Camera-type eye (tissue), 1 donor: ENCODE data around the gene PEX14. TPM values are rescaled to one million over a fixed set of nuclear protein-coding genes. Genes with fewer than 3 reads are reported as not detected.

Experiments used
- total RNA-seq: library from RNA; depleted of rRNA; stranded (reverse); fragments of >200 nt; gene quantifications from one replicate; pipeline ENCODE4 v1.2.3, GENCODE V29; 2014

PEX14 gene, protein sequence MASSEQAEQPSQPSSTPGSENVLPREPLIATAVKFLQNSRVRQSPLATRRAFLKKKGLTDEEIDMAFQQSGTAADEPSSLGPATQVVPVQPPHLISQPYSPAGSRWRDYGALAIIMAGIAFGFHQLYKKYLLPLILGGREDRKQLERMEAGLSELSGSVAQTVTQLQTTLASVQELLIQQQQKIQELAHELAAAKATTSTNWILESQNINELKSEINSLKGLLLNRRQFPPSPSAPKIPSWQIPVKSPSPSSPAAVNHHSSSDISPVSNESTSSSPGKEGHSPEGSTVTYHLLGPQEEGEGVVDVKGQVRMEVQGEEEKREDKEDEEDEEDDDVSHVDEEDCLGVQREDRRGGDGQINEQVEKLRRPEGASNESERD
- total RNA-seq: 17.2 TPM

DNA sequence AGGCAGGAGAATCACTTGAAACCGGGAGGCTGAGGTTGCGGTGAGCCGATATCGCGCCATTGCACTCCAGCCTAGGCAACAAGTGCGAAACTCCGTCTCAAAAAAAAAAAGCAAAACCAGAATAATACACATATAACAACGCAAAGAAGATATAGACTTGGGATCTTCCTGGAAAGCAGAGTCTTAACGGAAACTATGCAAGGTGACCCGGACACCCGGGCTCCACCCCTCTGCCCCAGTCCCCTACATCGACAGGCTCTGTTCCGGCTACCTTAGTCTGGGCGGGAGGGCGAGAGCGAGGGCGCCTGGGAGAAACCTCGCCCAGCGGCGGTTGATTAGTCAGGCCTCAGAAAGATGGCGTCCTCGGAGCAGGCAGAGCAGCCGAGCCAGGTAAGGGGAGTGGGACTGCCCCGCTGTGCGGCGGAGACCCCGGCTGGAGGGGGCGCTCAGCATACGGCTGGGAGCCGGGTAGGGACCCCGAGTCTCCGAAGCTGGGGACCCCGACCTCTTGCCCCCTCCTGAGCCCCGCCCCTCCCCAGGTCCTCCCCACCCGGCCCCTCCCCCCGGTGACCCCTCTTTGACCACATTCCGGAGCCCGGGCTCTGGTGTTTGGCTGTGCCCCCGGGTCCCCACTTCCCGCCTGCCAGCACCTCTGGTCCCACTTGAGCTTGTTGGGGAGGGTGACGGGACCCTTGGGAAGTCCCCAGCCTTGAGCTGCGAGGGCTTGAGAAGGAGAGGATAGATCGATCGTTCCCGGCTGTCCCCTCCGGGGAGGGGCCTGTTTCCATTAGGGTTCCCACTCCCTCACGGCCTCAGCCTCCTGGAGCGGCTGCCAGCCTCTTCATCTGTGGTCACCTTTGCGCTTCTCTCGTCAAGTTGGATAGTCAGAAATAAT, at the start of gene PEX14:
Gene PEX14 (plus strand): TSS at position 338 of the 895 bp plus-strand sequence. CDS start 17 bp downstream, at position 355.

DNA sequence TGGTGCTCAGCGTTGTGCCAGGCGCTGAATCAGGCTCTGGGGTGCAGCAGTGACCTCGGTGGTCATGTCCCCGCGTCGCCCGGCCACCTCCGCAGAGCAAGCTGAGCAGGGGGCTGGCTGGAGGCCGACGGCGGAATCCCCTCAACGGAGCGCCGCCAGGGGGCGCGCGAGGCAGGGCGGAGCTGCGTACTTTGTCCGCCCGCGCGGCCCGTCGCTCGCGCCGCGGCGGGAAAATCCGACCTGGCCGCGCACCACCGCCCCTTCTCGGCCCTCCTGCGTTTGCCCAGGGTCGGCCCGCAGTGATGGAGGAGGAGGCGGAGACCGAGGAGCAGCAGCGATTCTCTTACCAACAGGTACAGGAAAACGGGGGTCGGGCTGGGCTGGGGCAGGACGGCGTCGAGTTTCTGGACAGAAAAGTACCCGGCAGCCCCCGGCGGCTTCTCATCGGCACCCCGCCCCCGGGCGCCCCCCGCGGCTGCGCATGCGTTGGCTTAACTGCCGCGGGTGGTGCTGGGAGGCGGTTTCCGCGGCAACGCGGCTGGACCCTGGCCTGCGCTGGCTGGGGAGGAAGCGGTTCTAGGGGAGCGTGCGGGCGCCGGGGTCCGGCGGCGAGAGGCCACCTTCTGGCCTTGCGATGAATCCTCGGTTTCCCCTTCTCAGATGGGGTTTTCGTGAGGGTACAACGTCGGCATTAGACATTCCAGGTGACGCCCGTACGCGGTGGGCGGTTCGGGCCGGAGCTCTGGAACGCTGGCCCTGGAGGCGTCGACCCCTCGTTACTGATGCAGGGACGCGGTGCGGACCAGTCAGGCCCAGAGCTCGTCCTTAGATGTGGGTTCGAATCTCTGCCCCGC, 44.3 kb upstream of the PEX14 start, which contains the start of gene CENPS:
Gene CENPS (plus strand): TSS at position 218 of the 854 bp plus-strand sequence. CDS start 85 bp downstream, at position 303.

DNA sequence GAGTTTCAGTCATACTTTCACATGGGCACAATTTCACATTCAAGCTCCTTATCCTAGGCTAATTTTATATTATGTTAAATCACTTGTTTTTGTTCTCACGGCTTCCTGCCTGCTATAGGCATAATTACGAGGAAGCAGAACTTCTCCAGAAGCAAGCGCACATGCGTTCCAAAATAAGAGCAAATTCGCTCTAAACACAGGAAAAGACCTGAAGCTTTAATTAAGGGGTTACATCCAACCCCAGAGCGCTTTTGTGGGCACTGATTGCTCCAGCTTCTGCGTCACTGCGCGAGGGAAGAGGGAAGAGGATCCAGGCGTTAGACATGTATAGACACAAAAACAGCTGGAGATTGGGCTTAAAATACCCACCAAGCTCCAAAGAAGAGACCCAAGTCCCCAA, 25.0 kb upstream of the PEX14 start, which contains the start of gene CORT:
Gene CORT (plus strand): TSS at position 281 of the 400 bp plus-strand sequence. CDS start 193 bp downstream, outside the sequence.

DNA sequence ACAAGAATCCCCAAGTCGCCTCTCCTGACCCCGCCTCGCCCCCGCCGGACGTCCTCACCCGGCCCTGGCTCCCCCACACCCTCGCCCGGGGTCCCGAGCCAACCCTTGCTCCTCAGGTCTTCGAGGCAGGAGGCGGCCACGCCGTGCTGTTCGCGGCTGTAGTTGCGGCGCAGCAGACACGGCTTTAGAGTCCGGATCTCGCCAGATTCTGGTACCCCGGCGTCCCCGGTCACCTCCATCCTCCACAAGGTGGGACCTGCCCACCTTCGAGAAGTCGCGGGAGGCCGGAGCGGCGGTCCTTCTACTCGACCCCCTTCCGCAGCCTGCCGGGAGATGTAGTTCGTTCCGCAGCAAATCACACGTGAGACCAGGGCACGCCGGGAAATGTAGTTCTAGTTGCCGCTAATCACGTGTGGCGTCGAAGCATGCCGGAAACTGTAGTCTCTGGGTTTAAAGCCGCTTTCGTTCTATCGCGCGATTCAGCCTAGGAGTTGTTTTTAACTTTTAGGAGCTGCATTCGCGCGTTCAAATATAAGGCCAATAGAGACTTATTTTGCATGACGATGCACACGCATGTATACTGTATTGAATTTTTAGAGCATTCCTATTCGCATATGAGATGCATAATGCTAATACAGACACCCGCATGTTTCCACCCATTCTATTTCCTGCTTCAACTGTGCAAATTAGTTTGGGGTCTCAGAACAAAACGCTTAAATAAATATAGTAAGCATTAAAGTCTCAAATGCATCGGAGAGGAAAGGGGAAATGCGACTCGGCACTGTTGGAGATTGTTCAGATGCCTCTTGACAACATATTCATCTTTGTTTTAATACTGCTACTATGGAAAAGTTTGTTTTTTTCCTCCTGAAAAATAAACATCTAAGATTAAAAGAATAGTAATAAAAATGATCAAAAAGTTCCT, 2.3 kb upstream of the PEX14 start, which contains the start of gene DFFA:
Gene DFFA (minus strand): TSS at position 310 of the 925 bp plus-strand sequence. CDS start 71 bp downstream, at position 239.

Other genes starting within 250 kb of the PEX14 start
- gene PGD, start 75.9 kb upstream of the PEX14 start, total RNA-seq: 90.4 TPM
- gene CENPS, start 44.5 kb upstream of the PEX14 start, total RNA-seq: 9.1 TPM
- gene CORT, start 24.9 kb upstream of the PEX14 start, total RNA-seq: 0.33 TPM
- gene DFFA, start 2.4 kb upstream of the PEX14 start, total RNA-seq: 34.5 TPM